ENCODE measurements around the gene EPC1. TPM values are rescaled to one million over a fixed set of nuclear protein-coding genes. Genes with fewer than 3 reads are reported as not detected.

Gene EPC1
- total and polyA plus RNA-seq, 5 experiments from 2014 or later, result 36.9 to 131 (median 48.5) TPM

DNA sequence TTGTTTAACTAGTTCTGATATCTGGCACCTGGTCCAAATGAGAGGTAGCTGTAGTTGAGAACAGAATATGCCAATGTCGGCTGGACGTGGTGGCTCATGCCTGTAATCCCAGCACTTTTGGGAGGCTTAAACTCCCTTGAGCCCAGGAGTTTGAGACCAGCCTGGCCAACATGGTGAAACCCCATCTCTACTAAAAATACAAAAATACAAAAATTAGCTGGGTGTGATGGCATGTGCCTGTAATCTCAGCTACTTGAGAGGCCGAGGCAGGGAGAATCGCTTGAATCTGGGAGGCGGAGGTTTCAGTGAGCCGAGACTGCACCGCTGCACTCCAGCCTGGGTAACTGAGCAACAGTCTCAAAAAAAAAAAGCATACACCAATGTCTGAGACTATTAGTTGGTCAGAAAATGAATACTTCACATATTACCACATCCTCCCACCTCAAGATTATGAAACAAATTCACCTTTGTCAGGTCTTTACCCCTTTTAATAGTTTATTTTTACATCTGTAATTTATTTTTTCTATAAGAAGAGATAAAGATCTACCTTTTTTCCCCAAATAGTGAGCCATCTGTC, 38.8 kb downstream of the EPC1 start:
- no peak for DNase-seq

DNA sequence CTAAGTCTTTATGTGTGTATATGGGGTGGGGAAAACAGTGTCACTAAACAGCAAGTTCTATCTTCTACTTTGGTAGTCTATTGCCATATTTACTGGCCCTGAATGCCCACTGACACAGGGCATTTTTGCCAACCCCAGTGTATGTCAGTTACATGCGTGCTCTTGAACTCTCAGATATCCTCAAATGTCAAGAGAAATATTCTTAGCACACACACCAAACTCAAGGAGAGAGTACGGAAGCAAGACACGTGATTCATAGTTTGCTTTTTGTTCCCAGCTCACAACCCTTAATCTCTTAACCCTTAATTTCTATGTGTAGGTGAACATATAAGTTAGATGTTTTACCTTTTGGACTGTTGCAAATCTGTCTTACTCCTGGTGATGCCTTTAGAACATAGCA, 39.3 kb downstream of the EPC1 start:
- H3K4me1 Mint-ChIP-seq, result peaks cover 27 to 73% (median 68%) of the 10 kb centered on the region in 4 donors
- DNase-seq, result no peak

More for the DNA sequence above, 38.8 kb downstream of the EPC1 start:
- H3K27ac Mint-ChIP-seq, result peak overlapping the region in 9 of 10 donors; percentile 22 to 88 (median 74)
- peaks cover 5 to 58% (median 14%) of the 10 kb centered on the region in 3 donors for H3K36me3 Mint-ChIP-seq
- peak overlapping the region in 6 of 10 donors; percentile 20 to 51 (median 32) for H3K4me3 Mint-ChIP-seq
- H3K9me3 Mint-ChIP-seq, result no peaks in the 10 kb centered on the region
- no peaks in the 10 kb centered on the region for H3K27me3 Mint-ChIP-seq
- peaks cover 27 to 75% (median 68%) of the 10 kb centered on the region in 4 donors for H3K4me1 Mint-ChIP-seq
- POLR2A ChIA-PET, result interaction anchor here (1.2 kb wide), 1 partner anchor 38 kb away, joined by 3 read pairs; no protein-coding TSS in a partner anchor
- no peak for ATAC-seq

DNA sequence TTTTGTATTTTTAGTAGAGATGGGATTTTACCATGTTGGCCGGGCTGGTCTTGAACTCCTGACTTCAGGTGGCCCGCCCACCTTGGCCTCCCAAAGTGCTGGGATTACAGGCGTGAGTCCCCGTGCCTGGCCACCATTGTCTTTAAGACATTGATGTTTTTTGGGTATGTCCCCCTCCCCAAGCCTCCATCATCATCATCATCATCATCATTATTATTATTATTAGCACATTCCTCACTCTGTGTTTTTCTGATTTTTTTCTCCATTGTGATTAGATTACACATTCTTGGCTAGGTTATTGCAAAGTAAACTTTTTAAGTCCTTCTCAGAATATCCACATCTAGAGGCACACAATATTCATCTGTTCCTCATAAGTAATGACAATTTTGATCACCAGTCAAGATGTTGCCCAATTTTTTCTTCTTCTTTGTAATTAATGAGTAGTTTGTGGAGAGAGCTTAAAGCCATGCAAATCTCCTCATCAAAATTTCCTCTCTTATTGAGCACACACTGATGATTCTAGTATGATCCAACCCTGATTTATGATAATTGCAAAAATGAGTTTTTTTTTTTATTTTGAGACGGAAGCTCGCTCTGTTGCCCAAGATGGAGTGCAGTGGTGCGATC, 47.5 kb downstream of the EPC1 start:
- Mint-ChIP-seq H3K27ac (peak overlapping the region; percentile 1 to 80 (median 42)), H3K4me1 (peaks cover 33 to 88% (median 75%) of the 10 kb centered on the region in 4 donors), H3K36me3 (peaks cover 5 to 63% (median 17%) of the 10 kb centered on the region in 3 donors), H3K4me3 (peak overlapping the region in 7 of 10 donors; percentile 8 to 62 (median 24)), H3K9me3 (no peaks in the 10 kb centered on the region), H3K27me3 (no peaks in the 10 kb centered on the region)
- ATAC-seq (no peak), DNase-seq (no peak)
- POLR2A ChIA-PET, result no interaction called here

More for the DNA sequence above, 39.3 kb downstream of the EPC1 start:
- Mint-ChIP-seq H3K4me3 (peak overlapping the region in 6 of 10 donors; percentile 15 to 51 (median 32)), H3K36me3 (peaks cover 5 to 63% (median 14%) of the 10 kb centered on the region in 3 donors), H3K27me3 (no peaks in the 10 kb centered on the region), H3K27ac (peak overlapping the region; percentile 22 to 88 (median 62)), H3K9me3 (no peaks in the 10 kb centered on the region)
- ATAC-seq, result no peak
- POLR2A ChIA-PET, result interaction anchor here (0.6 to 1.2 kb wide), 2 partner anchors 38 to 40 kb away, joined by 3 to 4 read pairs; no protein-coding TSS in a partner anchor

DNA sequence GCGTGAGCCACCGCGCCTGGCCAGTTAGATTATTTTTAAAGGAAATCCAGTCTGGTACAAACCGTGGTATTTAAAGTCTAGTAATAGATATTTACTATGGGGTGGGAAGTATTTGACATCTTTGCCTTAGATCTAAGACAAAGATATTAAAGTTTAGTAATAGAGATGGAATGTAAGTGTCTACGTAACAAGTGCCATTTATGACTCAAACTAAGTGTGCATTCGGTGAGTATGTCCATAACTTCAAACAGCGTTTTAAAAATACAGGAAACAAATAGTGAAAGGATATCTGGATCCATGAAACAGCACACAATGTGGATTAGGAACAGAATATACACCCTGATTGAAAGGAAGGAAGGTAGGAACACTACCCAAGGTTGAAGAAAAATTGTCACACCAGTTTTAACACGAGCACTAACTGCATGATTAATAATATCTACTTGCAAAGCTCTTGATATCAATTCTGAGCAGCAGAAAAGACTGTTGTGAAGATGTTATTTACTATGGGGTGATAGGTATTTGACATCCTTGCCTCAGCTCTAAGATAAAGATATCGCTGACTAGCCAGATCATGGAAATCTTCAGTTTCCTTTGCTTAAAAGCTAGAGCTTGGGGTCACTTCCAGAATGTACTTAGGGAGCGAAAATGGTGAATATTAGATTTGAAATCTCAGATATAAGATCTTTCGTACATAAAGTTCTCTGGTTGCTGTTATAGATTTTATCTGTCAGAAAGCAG, 48.7 kb downstream of the EPC1 start:
- Mint-ChIP-seq H3K9me3 (no peaks in the 10 kb centered on the region), H3K36me3 (peaks cover under 1 to 60% (median 10%) of the 10 kb centered on the region in 3 donors), H3K27me3 (no peaks in the 10 kb centered on the region), H3K27ac (peak overlapping the region in 9 of 10 donors; percentile 27 to 72 (median 53)), H3K4me1 (peaks cover 31 to 84% (median 70%) of the 10 kb centered on the region in 4 donors), H3K4me3 (peak overlapping the region in 6 of 10 donors; percentile 26 to 62 (median 34))
- DNase-seq (no peak), ATAC-seq (no peak)
- POLR2A ChIA-PET, result no interaction called here

DNA sequence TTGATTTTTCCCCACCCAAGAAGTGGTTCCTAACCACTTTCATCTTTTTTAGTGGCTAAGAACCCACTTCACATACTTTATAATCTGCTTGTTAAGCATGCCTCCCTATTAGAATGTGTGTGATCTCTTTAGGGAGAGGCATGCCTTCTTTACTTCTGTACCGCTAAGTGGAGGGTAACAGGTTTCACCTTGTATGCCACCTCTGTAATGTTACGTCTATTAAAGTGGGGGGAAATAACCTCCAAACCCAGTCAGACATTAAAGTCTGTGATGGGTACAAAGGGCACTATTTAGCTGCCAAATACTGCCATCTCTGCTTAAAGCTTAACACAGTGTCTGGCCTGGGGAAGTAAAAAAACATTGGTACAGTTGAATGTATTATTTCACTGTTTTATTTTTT, 51.9 kb downstream of the EPC1 start:
- peak overlapping the region in 5 of 10 donors; percentile 19 to 46 (median 33) for H3K4me3 Mint-ChIP-seq
- POLR2A ChIA-PET, result no interaction called here
- no peaks in the 10 kb centered on the region for H3K9me3 Mint-ChIP-seq
- no peaks in the 10 kb centered on the region for H3K27me3 Mint-ChIP-seq
- peaks cover 23 to 56% (median 45%) of the 10 kb centered on the region in 4 donors for H3K4me1 Mint-ChIP-seq
- peak in 4 of 10 donors; percentile 10 to 42 (median 34) for DNase-seq
- peaks cover 0 to 56% (median 4%) of the 10 kb centered on the region in 3 donors for H3K36me3 Mint-ChIP-seq
- peak overlapping the region in 9 of 10 donors; percentile 6 to 92 (median 55) for H3K27ac Mint-ChIP-seq
- ATAC-seq, result peak; percentile 90 to 96

DNA sequence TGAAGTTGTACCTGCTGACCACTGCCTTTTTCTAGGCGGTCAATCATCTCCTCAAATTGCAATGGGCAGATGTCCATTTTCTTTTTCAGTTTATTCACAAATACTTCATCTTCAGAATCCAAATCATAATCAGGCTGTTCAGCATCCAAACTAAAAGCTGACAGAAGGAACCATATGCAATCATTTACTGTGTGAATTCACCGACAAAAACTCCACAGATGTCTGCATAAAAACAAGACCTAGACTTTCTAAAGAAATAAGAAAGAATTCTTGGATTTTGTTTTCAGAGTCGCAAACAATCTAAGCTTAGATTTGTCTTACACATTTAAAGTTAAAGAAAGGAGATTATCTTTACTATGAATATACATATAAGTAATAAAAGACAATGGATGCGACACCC, 53.4 kb downstream of the EPC1 start:
- POLR2A ChIA-PET, result no interaction called here
- DNase-seq (no peak), ATAC-seq (no peak)
- Mint-ChIP-seq H3K4me1 (peaks cover 17 to 42% (median 33%) of the 10 kb centered on the region in 4 donors), H3K4me3 (no peak overlapping the region), H3K36me3 (peaks cover 0 to 55% (median 4%) of the 10 kb centered on the region in 3 donors), H3K9me3 (no peaks in the 10 kb centered on the region), H3K27me3 (no peaks in the 10 kb centered on the region), H3K27ac (peak overlapping the region in 3 of 10 donors; percentile 6 to 70 (median 14))

DNA sequence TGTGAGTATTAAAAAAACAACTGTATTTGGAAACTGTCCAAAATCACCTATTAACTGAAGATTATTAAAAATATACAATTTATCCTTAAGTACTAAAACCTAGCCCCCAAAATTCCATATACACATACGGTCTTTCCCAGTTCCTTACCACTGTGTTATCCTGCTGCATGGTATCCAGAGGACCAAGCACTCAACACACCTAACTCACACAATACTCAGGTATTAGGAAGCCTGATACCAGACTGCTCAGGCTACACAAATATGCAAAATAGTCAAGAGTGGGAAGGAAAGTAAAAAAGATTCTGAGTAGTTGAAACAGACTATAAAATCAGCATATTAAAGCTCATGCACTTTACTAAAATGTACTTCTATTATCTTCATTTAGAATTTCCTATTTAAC, 67.2 kb downstream of the EPC1 start:
- Mint-ChIP-seq H3K4me1 (peaks cover 3 to 25% (median 14%) of the 10 kb centered on the region in 4 donors), H3K27me3 (no peaks in the 10 kb centered on the region), H3K4me3 (no peak overlapping the region), H3K27ac (peak overlapping the region in 5 of 10 donors; percentile 2 to 31 (median 12)), H3K9me3 (no peaks in the 10 kb centered on the region), H3K36me3 (peaks cover 0 to 78% (median 11%) of the 10 kb centered on the region in 3 donors)
- DNase-seq (no peak), ATAC-seq (no peak)
- POLR2A ChIA-PET, result no interaction called here

DNA sequence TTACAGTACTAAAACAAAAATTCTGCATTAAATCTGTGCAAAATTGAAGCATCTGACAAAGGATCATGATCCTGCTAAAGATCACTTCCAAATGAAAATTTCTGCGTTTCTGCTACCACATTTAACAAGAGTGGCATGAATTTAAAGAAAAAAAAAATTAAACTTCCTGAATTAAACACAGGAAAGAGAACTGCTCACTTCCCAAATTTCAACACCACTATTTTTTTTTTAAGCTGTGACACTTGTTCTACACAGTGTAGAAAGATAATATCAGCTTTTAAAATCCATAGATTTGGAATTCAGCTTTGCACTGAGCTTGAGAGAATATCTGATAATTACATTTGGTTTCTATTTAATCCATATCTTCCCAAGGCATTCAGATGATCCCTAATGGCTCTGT, 73.6 kb downstream of the EPC1 start:
- peaks cover 0 to 90% (median 21%) of the 10 kb centered on the region in 3 donors for H3K36me3 Mint-ChIP-seq
- peak overlapping the region in 3 of 10 donors; percentile 40 to 77 (median 55) for H3K27ac Mint-ChIP-seq
- DNase-seq (no peak), ATAC-seq (no peak)
- H3K9me3 Mint-ChIP-seq, result no peaks in the 10 kb centered on the region
- H3K4me3 Mint-ChIP-seq, result no peak overlapping the region
- peaks cover 0 to 27% (median 7%) of the 10 kb centered on the region in 4 donors for H3K4me1 Mint-ChIP-seq
- POLR2A ChIA-PET, result no interaction called here
- no peaks in the 10 kb centered on the region for H3K27me3 Mint-ChIP-seq

DNA sequence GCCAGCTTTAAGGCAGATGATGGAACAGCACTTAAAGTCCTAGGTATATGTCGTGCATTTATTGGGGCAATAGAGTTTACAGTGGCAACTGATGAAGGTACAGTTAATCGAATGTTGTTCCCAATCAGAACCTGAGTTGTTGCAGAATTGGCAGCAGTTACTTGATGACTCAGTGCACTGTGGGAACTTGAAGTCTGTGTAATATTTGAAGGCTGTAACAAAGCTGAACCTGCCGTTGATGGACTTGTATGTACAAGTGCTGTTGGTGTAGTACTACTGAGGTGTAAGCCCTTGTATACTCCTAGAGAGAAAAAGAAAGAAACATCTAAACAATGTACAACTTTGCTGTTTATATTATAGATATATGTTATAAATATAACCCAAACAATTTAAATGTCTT, 75.3 kb downstream of the EPC1 start:
- H3K9me3 Mint-ChIP-seq, result no peaks in the 10 kb centered on the region
- peaks cover 0 to 16% (median 2%) of the 10 kb centered on the region in 4 donors for H3K4me1 Mint-ChIP-seq
- H3K27ac Mint-ChIP-seq, result peak overlapping the region in 5 of 10 donors; percentile 7 to 81 (median 51)
- H3K36me3 Mint-ChIP-seq, result peaks cover 0 to 88% (median 26%) of the 10 kb centered on the region in 3 donors
- ATAC-seq, result no peak
- POLR2A ChIA-PET, result no interaction called here
- H3K27me3 Mint-ChIP-seq, result no peaks in the 10 kb centered on the region
- no peak for DNase-seq
- H3K4me3 Mint-ChIP-seq, result no peak overlapping the region

DNA sequence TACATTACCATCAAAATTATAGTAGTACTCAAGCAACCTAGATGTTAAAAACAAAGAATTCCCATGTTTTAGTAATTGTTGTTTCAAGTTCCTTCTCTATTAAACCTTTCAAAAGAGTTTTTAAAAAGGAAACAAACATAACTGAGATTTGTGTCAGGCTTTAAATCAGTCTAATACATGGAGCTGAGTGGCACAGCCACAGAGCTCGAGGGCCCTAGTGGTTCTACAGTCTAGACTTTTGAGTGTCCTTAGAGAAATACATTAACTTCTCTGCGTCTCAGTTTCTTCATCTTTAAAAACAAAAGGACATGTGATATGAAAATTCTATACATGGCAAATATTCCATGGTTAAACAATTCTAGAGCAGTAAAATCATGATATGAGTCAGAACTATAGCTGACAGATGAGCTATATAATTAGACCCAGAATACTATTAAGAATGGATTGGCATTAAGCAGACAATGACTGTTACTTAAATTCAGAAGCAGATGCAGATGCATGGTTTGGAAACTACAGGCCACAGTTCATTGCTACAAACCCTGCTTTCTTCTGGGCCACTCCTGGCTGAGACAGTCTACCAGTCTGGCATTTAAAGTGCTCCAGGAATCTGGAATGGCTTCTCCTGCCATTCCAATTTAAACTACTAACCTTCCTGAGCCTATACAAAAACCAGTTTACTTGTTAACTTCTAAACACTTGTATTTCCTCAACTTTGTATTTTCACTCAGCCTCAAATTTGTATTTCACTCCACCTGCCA, 77.4 kb downstream of the EPC1 start:
- H3K27me3 Mint-ChIP-seq, result no peaks in the 10 kb centered on the region
- no peak for ATAC-seq
- no peak for DNase-seq
- POLR2A ChIA-PET, result interaction anchor here (0.6 to 0.9 kb wide), 2 partner anchors 31 to 175 kb away, joined by 3 read pairs; no protein-coding TSS in a partner anchor
- H3K4me3 Mint-ChIP-seq, result no peak overlapping the region
- peaks cover 0 to 14% (median 2%) of the 10 kb centered on the region in 4 donors for H3K4me1 Mint-ChIP-seq
- H3K27ac Mint-ChIP-seq, result peak overlapping the region in 6 of 10 donors; percentile 16 to 68 (median 54)
- peaks cover 0 to 69% (median 26%) of the 10 kb centered on the region in 3 donors for H3K36me3 Mint-ChIP-seq
- H3K9me3 Mint-ChIP-seq, result no peaks in the 10 kb centered on the region

DNA sequence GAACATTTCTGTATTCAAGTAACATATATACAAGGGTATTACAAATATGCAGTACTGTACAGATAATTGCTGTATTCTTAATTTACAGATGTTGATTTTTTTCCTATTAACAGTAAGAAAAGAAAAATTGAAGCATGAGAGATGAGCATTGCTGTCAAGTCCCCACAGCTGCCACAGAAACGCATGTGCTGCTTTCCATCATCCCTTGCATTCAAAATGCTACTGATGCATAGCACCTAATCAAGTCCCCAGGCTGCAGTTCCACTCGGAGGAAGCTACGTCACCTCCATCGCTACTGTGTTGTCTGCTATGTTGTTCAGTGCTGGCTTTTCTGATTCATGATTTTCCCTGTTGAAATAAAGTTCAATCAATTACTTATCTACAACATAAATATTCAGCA, 78.2 kb downstream of the EPC1 start:
- Mint-ChIP-seq H3K9me3 (no peaks in the 10 kb centered on the region), H3K4me1 (peaks cover 0 to 10% (median 2%) of the 10 kb centered on the region in 4 donors), H3K27ac (peak overlapping the region in 1 of 10 donors; percentile 77), H3K4me3 (no peak overlapping the region), H3K27me3 (no peaks in the 10 kb centered on the region), H3K36me3 (peaks cover 0 to 61% (median 26%) of the 10 kb centered on the region in 3 donors)
- DNase-seq (no peak), ATAC-seq (no peak)
- POLR2A ChIA-PET, result interaction anchor here (0.9 kb wide), 1 partner anchor 30 kb away, joined by 3 read pairs; no protein-coding TSS in a partner anchor

DNA sequence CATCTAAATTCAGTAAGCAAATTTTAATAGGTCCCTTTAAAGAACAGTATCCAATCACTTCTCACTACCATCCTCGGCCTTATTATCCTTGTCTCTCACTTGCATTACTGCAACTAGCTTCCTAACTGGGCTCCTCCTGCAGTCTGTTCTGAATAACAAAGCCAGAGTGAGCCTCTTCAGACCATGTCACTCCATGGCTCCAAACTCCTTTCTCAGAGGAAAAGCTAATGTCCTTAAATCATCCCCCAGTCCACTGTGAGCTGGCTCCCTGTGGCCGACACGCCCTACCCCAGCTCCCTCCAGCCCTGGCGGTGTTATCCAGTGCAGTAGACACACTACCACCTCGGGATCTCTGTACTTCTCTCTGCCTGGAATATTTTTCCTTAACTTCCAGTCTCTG, 80.0 kb downstream of the EPC1 start:
- peak overlapping the region in 1 of 10 donors; percentile 10 for H3K4me3 Mint-ChIP-seq
- POLR2A ChIA-PET, result no interaction called here
- DNase-seq, result no peak
- peak overlapping the region in 6 of 10 donors; percentile 1 to 67 (median 27) for H3K27ac Mint-ChIP-seq
- ATAC-seq, result peak in 1 of 2 donors; percentile 18
- peaks cover 0 to 45% (median 22%) of the 10 kb centered on the region in 3 donors for H3K36me3 Mint-ChIP-seq
- H3K9me3 Mint-ChIP-seq, result no peaks in the 10 kb centered on the region
- no peaks in the 10 kb centered on the region for H3K27me3 Mint-ChIP-seq
- peaks cover 0 to 5% (median 3%) of the 10 kb centered on the region in 4 donors for H3K4me1 Mint-ChIP-seq

Measured in naive thymus-derived CD8-positive, alpha-beta T cell (primary cell).